Stimulated activated naive CD4-positive, alpha-beta T cell treated with Interleukin-2 at 50 U/mL for 16 hours (primary cell): ENCODE measurements around the gene HACD2.
"Not testable (repeated sequence)": the region's sequence is repeated elsewhere in the genome, so short reads cannot be mapped to it uniquely, and the experiment has no call there.

Experiments used
- DNase-seq: peaks from one replicate; lab custom pipeline; 2025; lab: John Stamatoyannopoulos, UW

HACD2 gene

GRCh38 chr3:123584988-123585937, at the start of gene HACD2:
HACD2 (minus strand) TSS chr3:123585053; CDS start chr3:123585027, 26 bp downstream.
- DNase-seq, result peak; percentile 94

- no peak for DNase-seq
Observed at GRCh38 chr3:123634149-123635051, 49.5 kb upstream of the HACD2 start.

- no peak for DNase-seq
Observed at GRCh38 chr3:123633530-123633929, 48.7 kb upstream of the HACD2 start.

- no peak for DNase-seq
Observed at GRCh38 chr3:123632161-123632655, 47.4 kb upstream of the HACD2 start.

GRCh38 chr3:123629747-123630047, 44.8 kb upstream of the HACD2 start:
- DNase-seq, result no peak

GRCh38 chr3:123628996-123629746, 44.3 kb upstream of the HACD2 start:
- DNase-seq, result no peak

GRCh38 chr3:123627673-123628670, 43.1 kb upstream of the HACD2 start:
- DNase-seq, result no peak

- DNase-seq, result no peak
Observed at GRCh38 chr3:123626881-123627280, 42.0 kb upstream of the HACD2 start.

- DNase-seq, result no peak
Observed at GRCh38 chr3:123624302-123624701, 39.4 kb upstream of the HACD2 start.

- DNase-seq, result no peak
Observed at GRCh38 chr3:123623346-123623880, 38.6 kb upstream of the HACD2 start.

- no peak for DNase-seq
Observed at GRCh38 chr3:123622766-123623165, 37.9 kb upstream of the HACD2 start.

GRCh38 chr3:123621850-123622189, 37.0 kb upstream of the HACD2 start:
- no peak for DNase-seq

- DNase-seq, result no peak
Observed at GRCh38 chr3:123621186-123621849, 36.5 kb upstream of the HACD2 start.

- no peak for DNase-seq
Observed at GRCh38 chr3:123620343-123620742, 35.5 kb upstream of the HACD2 start.

- DNase-seq, result no peak
Observed at GRCh38 chr3:123618768-123619484, 34.1 kb upstream of the HACD2 start.

GRCh38 chr3:123618076-123618708, 33.3 kb upstream of the HACD2 start:
- DNase-seq, result no peak

- DNase-seq, result no peak
Observed at GRCh38 chr3:123616593-123616992, 31.7 kb upstream of the HACD2 start.

GRCh38 chr3:123613543-123613942, 28.7 kb upstream of the HACD2 start:
- no peak for DNase-seq

- not testable (repeated sequence) for DNase-seq
Observed at GRCh38 chr3:123611674-123612073, 26.8 kb upstream of the HACD2 start.
